HepG2 (cell line): ENCODE results near the gene KLF6. TPM values are rescaled to one million over a fixed set of nuclear protein-coding genes. Genes with fewer than 3 reads are reported as not detected.

Experiments
- BCL3 ChIP-seq: sonication (generic); formaldehyde crosslinking; IDR thresholded peaks from 2 replicates; pipeline ENCODE4 v1.5.1; 2020; ENCODE audit warnings: mild to moderate bottlenecking, missing genetic modification reagents, moderate library complexity
- DR1 ChIP-seq: sonication (generic); formaldehyde crosslinking; IDR thresholded peaks from 2 replicates; pipeline ENCODE4 v1.8.0; 2021; ENCODE audit warnings: mild to moderate bottlenecking, missing genetic modification reagents, inconsistent platforms
- ERF ChIP-seq: IDR thresholded peaks from 2 replicates; pipeline ENCODE4 v1.6.1; 2018; ENCODE audit warnings: missing biosample characterization, missing genetic modification reagents
- LCORL ChIP-seq, 2 experiments: fragments of 450-650 bp in 1 of 2; sonication (generic) in 1 of 2; formaldehyde crosslinking in 1 of 2; IDR thresholded peaks; 2 replicates each; pipeline versions ENCODE4 v1.5.0 to v1.6.1; 2017 to 2020; ENCODE audit warnings: antibody characterized with exemption in 1 of 2, missing genetic modification reagents in 1 of 2
- MEIS2 ChIP-seq: sonication (generic); formaldehyde crosslinking; IDR thresholded peaks from 2 replicates; pipeline ENCODE4 v1.9.0; 2021; ENCODE audit warnings: mild to moderate bottlenecking, missing genetic modification reagents
- ZBTB21 ChIP-seq: sonication (generic); formaldehyde crosslinking; IDR thresholded peaks from 2 replicates; pipeline ENCODE4 v1.4.0; 2020; ENCODE audit warnings: missing genetic modification reagents
- ZC3H13 ChIP-seq: sonication (generic); formaldehyde crosslinking; IDR thresholded peaks from 2 replicates; pipeline ENCODE4 v1.8.1; 2023; ENCODE audit warnings: mild to moderate bottlenecking, missing genetic modification reagents, moderate library complexity
- ZMAT3 ChIP-seq: sonication (generic); formaldehyde crosslinking; conservative IDR thresholded peaks from 2 replicates; pipeline ENCODE4 v1.7.0; 2021; ENCODE audit warnings: missing genetic modification reagents
- ZMYM2 ChIP-seq: sonication (generic); formaldehyde crosslinking; IDR thresholded peaks from 2 replicates; pipeline ENCODE4 v1.8.0; 2022; ENCODE audit warnings: mild to moderate bottlenecking, missing genetic modification reagents
- ZNF180 ChIP-seq: sonication (generic); formaldehyde crosslinking; IDR thresholded peaks from 2 replicates; pipeline ENCODE4 v1.4.0; 2020; ENCODE audit warnings: low read depth, missing genetic modification reagents, borderline replicate concordance
- ZNF503 ChIP-seq: sonication (generic); formaldehyde crosslinking; IDR thresholded peaks from 2 replicates; pipeline ENCODE4 v1.4.0; 2020; ENCODE audit warnings: missing genetic modification reagents
- ZNF7 ChIP-seq: IDR thresholded peaks from 2 replicates; pipeline ENCODE4 v1.6.1; 2016; ENCODE audit warnings: missing biosample characterization, missing genetic modification reagents
- ZNF724P ChIP-seq: sonication (generic); formaldehyde crosslinking; IDR thresholded peaks from 2 replicates; pipeline ENCODE4 v1.8.0; 2022; ENCODE audit warnings: missing genetic modification reagents, borderline replicate concordance
- ZSCAN21 ChIP-seq: sonication (generic); formaldehyde crosslinking; IDR thresholded peaks from 2 replicates; pipeline ENCODE4 v1.8.0; 2022; ENCODE audit warnings: mild to moderate bottlenecking, missing genetic modification reagents, moderate library complexity, borderline replicate concordance
- polyA plus RNA-seq, 8 experiments: library from polyadenylated mRNA; depleted of rRNA in 3 of 8; stranded (reverse) in 7 of 8; unstranded in 1 of 8; fragments of >200 nt; fragmentation: Illumina TruSeq in 4 of 8; extraction: Trizol in 4 of 8; gene quantifications; 2 replicates each; pipeline versions ENCODE4 v1.2.1 to v1.2.3, GENCODE V29; 2011 to 2016; ENCODE audit warnings: low read depth in 4 of 8, missing spikeins in 1 of 8, mixed read lengths in 1 of 8; ENCODE audit not compliant: insufficient read depth in 1 of 8
- total RNA-seq, 5 experiments: library from RNA; depleted of rRNA; stranded (reverse); fragments of >200 nt; fragmentation: Illumina TruSeq; extraction: Trizol; gene quantifications; 2 replicates each; pipeline ENCODE4 v1.2.3, GENCODE V29; 2016; ENCODE audit warnings: low read depth in 1 of 5
- TF ChIP-seq, protein P1 (sequence below): sonication (generic); formaldehyde crosslinking; IDR thresholded peaks from 2 replicates; pipeline ENCODE4 v1.4.0; 2020; ENCODE audit warnings: missing genetic modification reagents
- TF ChIP-seq, protein P2 (sequence below): sonication (generic); formaldehyde crosslinking; IDR thresholded peaks from 2 replicates; pipeline ENCODE4 v1.4.0; 2020; ENCODE audit warnings: missing genetic modification reagents

The KLF6 gene
- total and polyA plus RNA-seq, 2 of the 13 experiments (the other 11 are each of a cell fraction or from before 2014, with no cell fraction given): 27.0 to 71.9 TPM

- no peak for TF ChIP-seq ZNF724P (CRISPR knock-in tag)
- 0 out of 2 replicates have a peak, but pooled peaks have one; percentile 3 for TF ChIP-seq ZNF7 (CRISPR knock-in tag)
- 0 out of 2 replicates have a peak, but pooled peaks have one; percentile 23 for TF ChIP-seq MEIS2 (CRISPR knock-in tag)
- TF ChIP-seq ZBTB21: no peak
- TF ChIP-seq ZC3H13 (CRISPR knock-in tag): peak; percentile 80
- TF ChIP-seq BCL3 (CRISPR knock-in tag): peak; percentile 63; the same call in 1 of the 2 replicates
- TF ChIP-seq ERF (CRISPR knock-in tag): peak; percentile 3; the same call in 1 of the 2 replicates
- TF ChIP-seq ZSCAN21 (CRISPR knock-in tag): no peak
- TF ChIP-seq, protein P1, sequence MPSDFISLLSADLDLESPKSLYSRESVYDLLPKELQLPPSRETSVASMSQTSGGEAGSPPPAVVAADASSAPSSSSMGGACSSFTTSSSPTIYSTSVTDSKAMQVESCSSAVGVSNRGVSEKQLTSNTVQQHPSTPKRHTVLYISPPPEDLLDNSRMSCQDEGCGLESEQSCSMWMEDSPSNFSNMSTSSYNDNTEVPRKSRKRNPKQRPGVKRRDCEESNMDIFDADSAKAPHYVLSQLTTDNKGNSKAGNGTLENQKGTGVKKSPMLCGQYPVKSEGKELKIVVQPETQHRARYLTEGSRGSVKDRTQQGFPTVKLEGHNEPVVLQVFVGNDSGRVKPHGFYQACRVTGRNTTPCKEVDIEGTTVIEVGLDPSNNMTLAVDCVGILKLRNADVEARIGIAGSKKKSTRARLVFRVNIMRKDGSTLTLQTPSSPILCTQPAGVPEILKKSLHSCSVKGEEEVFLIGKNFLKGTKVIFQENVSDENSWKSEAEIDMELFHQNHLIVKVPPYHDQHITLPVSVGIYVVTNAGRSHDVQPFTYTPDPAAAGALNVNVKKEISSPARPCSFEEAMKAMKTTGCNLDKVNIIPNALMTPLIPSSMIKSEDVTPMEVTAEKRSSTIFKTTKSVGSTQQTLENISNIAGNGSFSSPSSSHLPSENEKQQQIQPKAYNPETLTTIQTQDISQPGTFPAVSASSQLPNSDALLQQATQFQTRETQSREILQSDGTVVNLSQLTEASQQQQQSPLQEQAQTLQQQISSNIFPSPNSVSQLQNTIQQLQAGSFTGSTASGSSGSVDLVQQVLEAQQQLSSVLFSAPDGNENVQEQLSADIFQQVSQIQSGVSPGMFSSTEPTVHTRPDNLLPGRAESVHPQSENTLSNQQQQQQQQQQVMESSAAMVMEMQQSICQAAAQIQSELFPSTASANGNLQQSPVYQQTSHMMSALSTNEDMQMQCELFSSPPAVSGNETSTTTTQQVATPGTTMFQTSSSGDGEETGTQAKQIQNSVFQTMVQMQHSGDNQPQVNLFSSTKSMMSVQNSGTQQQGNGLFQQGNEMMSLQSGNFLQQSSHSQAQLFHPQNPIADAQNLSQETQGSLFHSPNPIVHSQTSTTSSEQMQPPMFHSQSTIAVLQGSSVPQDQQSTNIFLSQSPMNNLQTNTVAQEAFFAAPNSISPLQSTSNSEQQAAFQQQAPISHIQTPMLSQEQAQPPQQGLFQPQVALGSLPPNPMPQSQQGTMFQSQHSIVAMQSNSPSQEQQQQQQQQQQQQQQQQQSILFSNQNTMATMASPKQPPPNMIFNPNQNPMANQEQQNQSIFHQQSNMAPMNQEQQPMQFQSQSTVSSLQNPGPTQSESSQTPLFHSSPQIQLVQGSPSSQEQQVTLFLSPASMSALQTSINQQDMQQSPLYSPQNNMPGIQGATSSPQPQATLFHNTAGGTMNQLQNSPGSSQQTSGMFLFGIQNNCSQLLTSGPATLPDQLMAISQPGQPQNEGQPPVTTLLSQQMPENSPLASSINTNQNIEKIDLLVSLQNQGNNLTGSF (CRISPR knock-in tag): peak; percentile 87; the same call in 1 of the 2 replicates
- 0 out of 2 replicates have a peak, but pooled peaks have one; percentile 22 for TF ChIP-seq ZNF180
- TF ChIP-seq, protein P2, sequence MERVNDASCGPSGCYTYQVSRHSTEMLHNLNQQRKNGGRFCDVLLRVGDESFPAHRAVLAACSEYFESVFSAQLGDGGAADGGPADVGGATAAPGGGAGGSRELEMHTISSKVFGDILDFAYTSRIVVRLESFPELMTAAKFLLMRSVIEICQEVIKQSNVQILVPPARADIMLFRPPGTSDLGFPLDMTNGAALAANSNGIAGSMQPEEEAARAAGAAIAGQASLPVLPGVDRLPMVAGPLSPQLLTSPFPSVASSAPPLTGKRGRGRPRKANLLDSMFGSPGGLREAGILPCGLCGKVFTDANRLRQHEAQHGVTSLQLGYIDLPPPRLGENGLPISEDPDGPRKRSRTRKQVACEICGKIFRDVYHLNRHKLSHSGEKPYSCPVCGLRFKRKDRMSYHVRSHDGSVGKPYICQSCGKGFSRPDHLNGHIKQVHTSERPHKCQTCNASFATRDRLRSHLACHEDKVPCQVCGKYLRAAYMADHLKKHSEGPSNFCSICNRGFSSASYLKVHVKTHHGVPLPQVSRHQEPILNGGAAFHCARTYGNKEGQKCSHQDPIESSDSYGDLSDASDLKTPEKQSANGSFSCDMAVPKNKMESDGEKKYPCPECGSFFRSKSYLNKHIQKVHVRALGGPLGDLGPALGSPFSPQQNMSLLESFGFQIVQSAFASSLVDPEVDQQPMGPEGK (CRISPR knock-in tag): no peak; the same call in 1 of the 2 replicates
- TF ChIP-seq DR1 (CRISPR knock-in tag): no peak
- TF ChIP-seq ZMYM2: no peak
- TF ChIP-seq ZMAT3 (CRISPR knock-in tag): peak; percentile 58
- no peak for TF ChIP-seq LCORL (IDR thresholded peaks at IDR 0.05)
- TF ChIP-seq LCORL (CRISPR knock-in tag; IDR thresholded peaks at IDR 0.05): no peak
- TF ChIP-seq ZNF503 (CRISPR knock-in tag): no peak
Observed at GRCh38 chr10:3784510-3785250, at the start of gene KLF6 (continued).
